ENCODE results near the gene ELF3.

The ELF3 gene

DNA sequence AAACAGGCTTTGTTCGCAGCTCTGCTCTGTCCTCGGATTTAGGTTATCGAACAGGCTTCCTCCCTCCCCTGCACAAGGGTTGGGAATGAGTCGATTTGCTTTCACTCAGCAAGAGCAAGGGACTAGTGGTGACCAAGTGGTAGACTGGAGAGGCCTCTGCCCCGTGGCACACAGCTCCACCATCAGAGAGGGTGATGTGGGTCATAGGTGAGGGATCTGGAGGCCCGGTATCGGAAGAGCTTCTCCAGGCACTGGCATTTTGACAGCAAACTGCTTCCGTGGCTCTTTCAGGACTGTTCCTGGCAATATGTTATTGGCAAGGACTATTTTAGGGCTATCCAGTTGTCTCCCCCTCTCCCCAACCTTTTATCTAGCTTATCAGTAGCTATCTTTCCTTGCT, 3.1 kb upstream of the ELF3 start:
- no peak for DNase-seq (ENCODE audit: low spot score)
- in situ Hi-C loops (cut with MboI; ENCODE audit: low pct_unique_long_range_greater_than_20kb, low sequenced_read_pairs, unreplicated experiment): no loop called here
- TF ChIP-seq, protein P1, sequence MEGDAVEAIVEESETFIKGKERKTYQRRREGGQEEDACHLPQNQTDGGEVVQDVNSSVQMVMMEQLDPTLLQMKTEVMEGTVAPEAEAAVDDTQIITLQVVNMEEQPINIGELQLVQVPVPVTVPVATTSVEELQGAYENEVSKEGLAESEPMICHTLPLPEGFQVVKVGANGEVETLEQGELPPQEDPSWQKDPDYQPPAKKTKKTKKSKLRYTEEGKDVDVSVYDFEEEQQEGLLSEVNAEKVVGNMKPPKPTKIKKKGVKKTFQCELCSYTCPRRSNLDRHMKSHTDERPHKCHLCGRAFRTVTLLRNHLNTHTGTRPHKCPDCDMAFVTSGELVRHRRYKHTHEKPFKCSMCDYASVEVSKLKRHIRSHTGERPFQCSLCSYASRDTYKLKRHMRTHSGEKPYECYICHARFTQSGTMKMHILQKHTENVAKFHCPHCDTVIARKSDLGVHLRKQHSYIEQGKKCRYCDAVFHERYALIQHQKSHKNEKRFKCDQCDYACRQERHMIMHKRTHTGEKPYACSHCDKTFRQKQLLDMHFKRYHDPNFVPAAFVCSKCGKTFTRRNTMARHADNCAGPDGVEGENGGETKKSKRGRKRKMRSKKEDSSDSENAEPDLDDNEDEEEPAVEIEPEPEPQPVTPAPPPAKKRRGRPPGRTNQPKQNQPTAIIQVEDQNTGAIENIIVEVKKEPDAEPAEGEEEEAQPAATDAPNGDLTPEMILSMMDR (IDR thresholded peaks at IDR 0.05; ENCODE audit: extremely low read depth, insufficient read depth, missing control alignments): no peak

DNA sequence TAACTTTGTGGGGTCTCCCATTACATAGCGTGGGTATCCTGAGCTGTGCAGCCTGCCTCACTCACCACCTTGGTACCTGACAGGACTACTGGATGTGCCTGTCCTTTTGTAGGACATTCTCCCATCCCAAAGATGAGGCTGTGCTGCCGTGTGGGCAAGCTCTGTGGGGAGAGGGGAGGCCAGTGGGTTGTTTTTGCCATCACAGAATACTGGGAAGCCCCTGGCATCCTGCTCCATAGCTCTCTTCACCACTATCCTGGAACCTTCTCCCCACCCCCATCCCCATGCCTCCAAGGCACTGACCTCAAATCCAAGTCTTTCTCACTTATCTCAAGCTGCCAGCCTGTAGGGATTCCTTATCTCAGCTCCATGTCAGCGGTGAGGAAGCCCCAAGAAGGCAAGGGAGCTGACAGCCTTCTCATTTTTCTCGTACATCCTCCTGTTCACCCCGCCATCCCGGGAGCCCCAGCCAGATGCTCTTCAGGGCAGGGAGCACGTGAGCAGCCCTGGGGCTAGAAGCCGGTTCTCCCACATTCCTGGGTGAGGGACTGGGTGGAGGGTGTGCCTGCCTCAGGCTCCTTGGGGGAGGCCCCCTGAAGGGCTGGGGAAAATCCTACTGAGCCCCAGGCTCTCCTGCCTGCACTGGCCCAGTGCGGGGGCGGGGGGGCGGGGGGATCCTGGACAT, 2.4 kb upstream of the ELF3 start:
- in situ Hi-C loops (cut with MboI; ENCODE audit: low pct_unique_long_range_greater_than_20kb, low sequenced_read_pairs, unreplicated experiment): no loop called here
- TF ChIP-seq, protein P1 (IDR thresholded peaks at IDR 0.05; ENCODE audit: extremely low read depth, insufficient read depth, missing control alignments): no peak
- no peak for DNase-seq (ENCODE audit: low spot score)

DNA sequence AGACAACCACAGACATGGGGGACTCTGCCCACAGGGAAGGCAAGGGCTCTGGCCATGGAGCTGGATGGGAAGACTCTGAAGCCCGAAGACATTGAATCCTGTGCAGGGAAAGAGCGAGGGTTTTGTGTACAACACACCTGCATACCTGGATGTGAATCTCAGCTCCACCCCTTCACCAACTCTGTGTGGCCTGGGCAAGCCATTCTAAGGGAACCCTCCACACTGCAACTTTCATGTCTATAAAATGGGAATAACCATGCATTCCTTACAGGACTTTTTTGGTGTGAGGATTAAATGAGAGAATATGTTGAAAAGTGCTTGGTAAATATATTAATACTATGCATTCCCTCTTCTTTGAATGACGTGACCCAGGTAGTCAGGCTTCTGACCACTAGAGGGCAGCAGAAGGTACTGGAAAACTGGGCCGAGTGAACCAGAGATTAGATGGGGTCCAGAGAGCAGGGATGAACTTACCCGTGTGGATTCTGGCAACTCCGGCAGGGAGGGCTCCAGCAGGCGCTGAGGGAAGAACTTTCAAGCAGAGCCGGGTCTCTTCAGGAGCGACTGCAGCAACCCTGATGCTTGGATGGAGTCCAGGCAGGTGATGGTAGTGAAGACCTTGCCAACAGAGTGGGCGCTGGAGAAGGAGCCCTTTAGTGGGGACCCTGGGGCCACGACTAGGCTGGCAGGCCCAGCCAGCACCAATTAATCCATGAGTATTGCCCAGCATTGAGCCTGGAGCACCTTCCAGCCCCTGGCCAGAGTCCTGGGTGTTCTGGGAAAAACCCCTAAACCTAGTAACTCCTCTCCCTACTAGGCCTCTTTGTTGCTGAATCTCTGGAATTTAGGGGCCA, 834 bp upstream of the ELF3 start:
- peak; percentile 82 for DNase-seq (ENCODE audit: low spot score)
- in situ Hi-C loops (cut with MboI; ENCODE audit: low pct_unique_long_range_greater_than_20kb, low sequenced_read_pairs, unreplicated experiment): loop anchor here (5.0 kb wide), 1 partner anchor 113 kb away; the partner anchor contains the start of gene GPR37L1
- TF ChIP-seq, protein P1 (IDR thresholded peaks at IDR 0.05; ENCODE audit: extremely low read depth, insufficient read depth, missing control alignments): peak; percentile 84

DNA sequence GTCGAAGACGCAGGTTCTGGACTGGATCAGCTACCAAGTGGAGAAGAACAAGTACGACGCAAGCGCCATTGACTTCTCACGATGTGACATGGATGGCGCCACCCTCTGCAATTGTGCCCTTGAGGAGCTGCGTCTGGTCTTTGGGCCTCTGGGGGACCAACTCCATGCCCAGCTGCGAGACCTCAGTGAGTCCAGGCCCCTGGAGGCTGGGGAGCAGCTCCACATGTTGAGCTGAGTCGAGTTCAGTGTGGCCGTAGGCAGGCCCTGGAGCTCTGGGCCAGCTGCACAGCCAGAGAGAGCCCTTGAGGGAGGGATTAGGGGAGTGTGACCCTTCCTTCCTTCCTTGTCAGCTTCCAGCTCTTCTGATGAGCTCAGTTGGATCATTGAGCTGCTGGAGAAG, 1.6 kb downstream of the ELF3 start:
- TF ChIP-seq, protein P1 (IDR thresholded peaks at IDR 0.05; ENCODE audit: extremely low read depth, insufficient read depth, missing control alignments): no peak
- in situ Hi-C loops (cut with MboI; ENCODE audit: low pct_unique_long_range_greater_than_20kb, low sequenced_read_pairs, unreplicated experiment): loop anchor here (5.0 kb wide), 1 partner anchor 110 kb away; the partner anchor contains the start of gene GPR37L1

DNA sequence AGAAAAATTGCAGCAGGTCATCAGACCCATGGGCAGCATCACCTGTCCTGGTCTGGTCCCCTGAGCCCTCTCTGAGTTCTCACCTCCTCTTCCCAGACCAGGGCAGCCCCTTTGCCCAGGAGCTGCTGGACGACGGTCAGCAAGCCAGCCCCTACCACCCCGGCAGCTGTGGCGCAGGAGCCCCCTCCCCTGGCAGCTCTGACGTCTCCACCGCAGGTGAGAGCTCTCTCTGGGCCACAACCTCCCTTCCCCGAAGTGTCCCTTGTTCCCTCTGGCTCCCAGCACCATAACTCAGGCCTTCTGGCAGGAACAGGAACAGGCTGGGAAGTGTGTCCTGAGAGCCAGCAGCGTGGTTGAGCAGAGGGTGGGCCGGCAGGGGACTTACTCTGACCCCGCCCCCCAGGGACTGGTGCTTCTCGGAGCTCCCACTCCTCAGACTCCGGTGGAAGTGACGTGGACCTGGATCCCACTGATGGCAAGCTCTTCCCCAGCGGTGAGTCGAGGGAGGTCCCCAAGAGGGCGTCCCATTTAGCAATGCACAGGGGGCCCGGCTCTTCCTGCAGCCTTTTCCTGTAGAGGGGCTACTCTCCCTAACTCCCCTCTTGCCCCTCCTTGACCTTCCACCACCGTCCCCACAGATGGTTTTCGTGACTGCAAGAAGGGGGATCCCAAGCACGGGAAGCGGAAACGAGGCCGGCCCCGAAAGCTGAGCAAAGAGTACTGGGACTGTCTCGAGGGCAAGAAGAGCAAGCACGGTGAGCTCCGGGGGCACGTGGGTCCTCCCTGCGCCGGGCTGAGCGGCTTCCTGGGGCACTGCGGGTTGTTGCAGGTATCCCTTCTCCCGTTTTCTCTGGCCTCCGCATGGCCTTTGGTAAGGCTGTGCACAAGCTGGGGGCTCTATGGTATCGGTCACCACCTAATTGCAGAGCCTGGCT, 2.4 kb downstream of the ELF3 start:
- in situ Hi-C loops (cut with MboI; ENCODE audit: low pct_unique_long_range_greater_than_20kb, low sequenced_read_pairs, unreplicated experiment): loop anchor here (5.0 kb wide), 1 partner anchor 109 kb away; the partner anchor contains the start of gene GPR37L1

More for the DNA sequence above, 1.6 kb downstream of the ELF3 start:
- no peak for DNase-seq (ENCODE audit: low spot score)

More for the DNA sequence above, 2.4 kb downstream of the ELF3 start:
- TF ChIP-seq, protein P1 (IDR thresholded peaks at IDR 0.05; ENCODE audit: extremely low read depth, insufficient read depth, missing control alignments): no peak
- DNase-seq (ENCODE audit: low spot score): no peak

Measured in GM13977 (cell line).